ENCODE results near the gene USP25.

DNA sequence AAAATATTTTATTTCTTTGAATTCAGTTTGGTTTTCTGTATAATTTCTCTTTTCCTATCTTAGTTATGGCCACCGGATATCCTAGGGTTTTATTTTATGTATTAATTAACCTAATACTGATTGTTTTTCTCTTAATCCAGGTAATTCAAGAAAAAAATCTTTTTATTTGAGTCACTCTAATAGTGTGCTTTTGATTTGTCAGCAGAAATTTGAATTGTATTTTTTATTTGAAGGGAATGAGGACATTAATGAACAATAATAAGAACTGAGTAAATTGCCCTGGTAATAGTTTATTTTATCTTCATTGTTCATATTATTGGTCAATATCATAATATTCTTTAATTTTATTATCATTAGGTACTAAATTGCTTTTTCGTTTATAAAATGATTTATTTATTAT, 120.1 kb downstream of the USP25 start:
- TF ChIP-seq, protein P1, sequence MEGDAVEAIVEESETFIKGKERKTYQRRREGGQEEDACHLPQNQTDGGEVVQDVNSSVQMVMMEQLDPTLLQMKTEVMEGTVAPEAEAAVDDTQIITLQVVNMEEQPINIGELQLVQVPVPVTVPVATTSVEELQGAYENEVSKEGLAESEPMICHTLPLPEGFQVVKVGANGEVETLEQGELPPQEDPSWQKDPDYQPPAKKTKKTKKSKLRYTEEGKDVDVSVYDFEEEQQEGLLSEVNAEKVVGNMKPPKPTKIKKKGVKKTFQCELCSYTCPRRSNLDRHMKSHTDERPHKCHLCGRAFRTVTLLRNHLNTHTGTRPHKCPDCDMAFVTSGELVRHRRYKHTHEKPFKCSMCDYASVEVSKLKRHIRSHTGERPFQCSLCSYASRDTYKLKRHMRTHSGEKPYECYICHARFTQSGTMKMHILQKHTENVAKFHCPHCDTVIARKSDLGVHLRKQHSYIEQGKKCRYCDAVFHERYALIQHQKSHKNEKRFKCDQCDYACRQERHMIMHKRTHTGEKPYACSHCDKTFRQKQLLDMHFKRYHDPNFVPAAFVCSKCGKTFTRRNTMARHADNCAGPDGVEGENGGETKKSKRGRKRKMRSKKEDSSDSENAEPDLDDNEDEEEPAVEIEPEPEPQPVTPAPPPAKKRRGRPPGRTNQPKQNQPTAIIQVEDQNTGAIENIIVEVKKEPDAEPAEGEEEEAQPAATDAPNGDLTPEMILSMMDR (tag by site-specific recombination; IDR thresholded peaks at IDR 0.05): no peak
- TF ChIP-seq ZNF629 (tag by site-specific recombination; IDR thresholded peaks at IDR 0.05): no peak
- no peak for TF ChIP-seq ZSCAN16 (tag by site-specific recombination; IDR thresholded peaks at IDR 0.05)

Measured in HEK293 (cell line).